Stomach (tissue), 4 donors: Measurements from ENCODE around the gene NELFB.

Experiments
- CTCF ChIP-seq, 7 experiments: fragments of 450-650 bp in 4 of 7; fragments of 200-600 bp in 3 of 7; sonication (generic) in 3 of 7; IDR thresholded peaks; one replicate each; pipeline ENCODE4 v1.5.1; 2016 to 2019; ENCODE audit warnings: antibody characterized with exemption in 7 of 7, control low read depth in 2 of 7, mild to moderate bottlenecking in 1 of 7
- EP300 ChIP-seq: sonication (generic); formaldehyde crosslinking; IDR thresholded peaks from one replicate; pipeline ENCODE4 v1.6.1; 2017; ENCODE audit warnings: antibody characterized with exemption
- POLR2A ChIP-seq, 4 donors: fragments of 450-650 bp; IDR thresholded peaks; one replicate each; pipeline ENCODE4 v1.6.1; 2016; ENCODE audit warnings: antibody characterized with exemption in 4 of 4, control low read depth in 2 of 4, mild to moderate bottlenecking in 1 of 4, moderate library complexity in 1 of 4
- POLR2AphosphoS5 ChIP-seq, 3 donors: sonication (generic); formaldehyde crosslinking; IDR thresholded peaks; one replicate each; pipeline ENCODE4 v1.6.1; 2016; ENCODE audit warnings: antibody characterized with exemption in 3 of 3

GRCh38 chr9:137317021-137317717 is 62.0 kb downstream of the NELFB start:
- TF ChIP-seq CTCF (IDR thresholded peaks at IDR 0.05) (no peak), EP300 (no peak), POLR2A (IDR thresholded peaks at IDR 0.05) (no peak), POLR2AphosphoS5 (IDR thresholded peaks at IDR 0.05) (no peak)
